NK-92 (cell line): ENCODE data around the gene NIPAL4.

Experiments used
- DNase-seq: peaks from one replicate; lab custom pipeline; 2025; ENCODE audit not compliant: unreplicated experiment; lab: John Stamatoyannopoulos, UW

The NIPAL4 gene

DNA sequence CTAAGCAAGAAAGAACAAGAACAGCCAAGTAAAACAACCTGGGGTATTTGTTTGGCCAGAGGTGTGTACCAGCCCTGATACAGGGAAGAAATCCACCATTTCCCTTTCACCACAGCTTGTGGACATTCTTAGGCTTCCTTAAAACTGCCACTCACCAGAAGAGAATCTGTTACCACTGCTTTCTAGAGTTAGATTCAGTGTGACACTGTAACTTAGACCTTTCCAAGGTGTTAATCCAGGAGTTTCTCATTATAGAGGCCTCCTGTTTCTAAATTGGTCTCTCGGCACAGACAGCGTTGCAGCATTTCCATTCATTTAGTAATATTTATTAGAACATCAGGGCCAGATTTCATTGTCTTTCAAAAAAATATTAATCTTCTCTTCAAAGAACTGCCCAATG lies 55.0 kb downstream of the NIPAL4 start:
- no peak for DNase-seq

DNA sequence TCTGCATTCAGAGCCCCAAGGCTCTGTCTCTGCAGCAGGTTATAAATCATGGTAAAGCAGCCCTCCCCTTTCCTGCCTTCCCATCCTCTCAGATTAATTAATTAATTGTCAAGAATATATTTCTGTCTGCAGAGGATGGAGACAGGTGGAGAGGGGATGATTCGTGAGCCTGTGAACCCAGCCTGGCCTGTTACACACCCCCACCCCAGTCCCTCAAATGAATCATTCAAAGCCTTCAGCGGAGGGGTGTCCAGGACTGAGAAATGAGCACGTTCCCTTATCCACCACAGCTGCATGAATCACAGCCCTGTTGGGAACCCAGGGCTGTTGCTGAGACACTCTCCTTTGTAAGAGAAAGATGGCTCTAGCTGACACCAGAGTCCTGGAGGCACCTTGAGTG lies 56.0 kb downstream of the NIPAL4 start:
- DNase-seq, result no peak

DNA sequence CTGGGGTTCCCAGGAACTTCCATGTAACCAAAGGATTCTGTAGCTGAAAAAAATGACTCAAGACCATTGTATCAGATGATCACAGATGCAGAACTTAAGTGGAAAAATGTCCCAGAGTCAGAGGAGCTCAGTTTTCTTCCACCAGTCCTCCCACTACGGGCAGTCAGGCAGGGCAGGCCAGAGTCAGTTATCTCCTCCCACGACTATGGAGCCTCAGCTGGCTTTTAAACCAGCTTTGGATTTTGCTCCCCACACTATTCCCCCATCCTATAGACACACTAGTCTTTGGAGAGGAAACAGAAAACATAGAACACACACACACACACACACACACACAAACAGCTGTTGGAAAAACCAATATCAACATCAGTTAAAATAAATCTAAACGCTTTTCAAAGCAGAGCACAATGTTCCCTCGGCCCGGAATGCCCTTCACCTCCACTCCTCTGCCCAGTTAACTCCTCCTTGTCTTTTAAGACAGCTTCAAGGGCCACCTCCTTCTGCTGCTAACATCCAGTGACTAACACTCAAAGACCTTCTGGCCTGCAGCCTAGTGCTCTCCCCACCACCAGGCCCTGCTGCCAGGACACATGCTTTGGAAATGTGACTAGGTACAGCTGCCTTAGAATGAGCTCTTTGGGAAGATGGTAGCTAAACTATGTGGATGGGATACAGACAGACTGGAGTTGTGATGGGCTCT lies 56.8 kb downstream of the NIPAL4 start:
- DNase-seq, result no peak

DNA sequence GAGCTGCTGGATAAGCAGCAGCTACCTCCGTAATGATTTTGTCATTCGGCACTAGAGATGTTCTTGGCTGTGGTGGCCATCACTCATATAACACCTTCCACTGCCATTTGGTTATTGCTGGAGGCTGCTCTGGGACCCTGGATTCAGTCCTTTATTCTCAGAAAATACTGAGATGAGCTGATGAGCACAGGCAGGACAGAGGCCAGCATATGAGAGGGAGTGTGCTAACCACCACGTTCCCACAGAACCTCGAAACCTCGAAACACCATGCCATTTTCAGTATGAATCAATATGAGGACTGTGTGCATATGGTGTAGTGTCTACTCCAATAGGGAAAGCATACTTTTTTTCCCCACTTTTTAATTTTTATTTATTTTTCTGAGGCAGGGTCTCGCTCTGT lies 59.0 kb downstream of the NIPAL4 start:
- no peak for DNase-seq

GRCh38 chr5:157519579-157520253 lies 59.7 kb downstream of the NIPAL4 start:
- no peak for DNase-seq

GRCh38 chr5:157520911-157521703 lies 61.1 kb downstream of the NIPAL4 start:
- no peak for DNase-seq

DNA sequence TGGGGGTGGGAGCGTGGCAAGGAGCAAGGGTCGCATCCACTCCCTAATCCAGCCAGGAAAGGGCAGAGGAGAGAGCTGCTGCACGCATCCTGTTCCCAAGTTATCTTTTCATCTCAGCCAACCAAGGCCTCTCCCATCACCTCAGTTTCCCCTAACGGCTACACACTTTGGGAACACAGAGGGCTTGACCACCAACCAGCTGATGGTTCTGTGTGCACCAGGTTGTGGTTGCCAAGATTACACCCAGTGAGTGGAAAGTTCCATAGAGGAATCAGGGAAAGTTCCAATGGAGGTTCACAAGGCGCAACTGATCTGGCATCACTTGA lies 61.7 kb downstream of the NIPAL4 start:
- DNase-seq, result no peak

DNA sequence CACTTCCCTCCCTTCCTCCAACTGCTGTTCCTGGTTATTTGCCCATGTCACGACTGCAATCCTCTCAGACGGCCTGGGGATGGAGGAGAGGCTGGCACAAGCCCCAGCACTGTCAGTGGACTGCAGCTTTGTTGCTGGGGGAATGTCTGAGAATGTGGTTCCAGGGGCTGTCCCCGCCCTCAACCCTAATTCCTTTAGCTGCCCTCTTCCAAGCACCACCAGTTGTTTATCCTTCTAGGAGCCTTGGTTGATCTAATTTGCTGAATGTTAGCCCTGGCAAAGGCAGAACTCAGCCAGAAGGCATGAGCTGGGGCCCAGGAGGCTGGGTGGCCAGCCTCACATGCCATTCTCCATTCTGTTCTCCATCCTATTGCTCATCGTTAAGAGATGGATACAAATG lies 64.0 kb downstream of the NIPAL4 start:
- no peak for DNase-seq
